PC-9 (cell line): ENCODE data around the gene PRR7. TPM values are rescaled to one million over a fixed set of nuclear protein-coding genes. Genes with fewer than 3 reads are reported as not detected.

Experiments used
- BruUV-seq: library from RNA; stranded (reverse); fragments of 400-500 nt; replicated peaks from 2 replicates; lab custom pipeline; 2021; lab: Mats Ljungman, UMichigan
- CTCF ChIA-PET: fragments of 300-600 bp; sonication (Branson Sonifier 250); formaldehyde crosslinking; loops from one replicate; lab custom pipeline; 2022; ENCODE audit warnings: antibody characterized with exemption; lab: Charles Lee
- POLR2A ChIA-PET: fragments of 300-600 bp; sonication (Branson Sonifier 250); formaldehyde crosslinking; loops from one replicate; lab custom pipeline; 2022; ENCODE audit warnings: antibody characterized with exemption; ENCODE audit not compliant: unreplicated experiment; lab: Charles Lee
- DNase-seq, 2 experiments: peaks; one replicate each; pipeline versions ENCODE4 v3.0.0 to v3.0.0-alpha.2; 2015 to 2022; ENCODE audit warnings: mixed read lengths in 1 of 2
- H2AFZ ChIP-seq: fragments of 200-600 bp; sonication (generic); 2 replicates; pipeline ENCODE4 v1.8.1; 2017; ENCODE audit warnings: antibody characterized with exemption
- H3F3A ChIP-seq: fragments of 200-600 bp; sonication (generic); 2 replicates; pipeline ENCODE4 v1.8.1; 2017; ENCODE audit warnings: antibody characterized with exemption, mild to moderate bottlenecking, low read depth; ENCODE audit not compliant: insufficient read depth
- H3K27ac ChIP-seq: fragments of 200-600 bp; sonication (generic); 2 replicates; pipeline ENCODE4 v1.6.1; 2016; ENCODE audit warnings: mixed run types
- H3K27me3 ChIP-seq: fragments of 200-600 bp; sonication (generic); 2 replicates; pipeline ENCODE4 v1.6.1; 2016; ENCODE audit warnings: low read depth, mixed run types; ENCODE audit not compliant: insufficient read depth
- H3K36me3 ChIP-seq: fragments of 200-600 bp; sonication (generic); 2 replicates; pipeline ENCODE4 v1.6.1; 2016; ENCODE audit warnings: low read depth, mixed run types
- H3K4me1 ChIP-seq: fragments of 200-600 bp; sonication (generic); replicated peaks from 2 replicates; pipeline ENCODE4 v1.6.1; 2016; ENCODE audit warnings: mixed run types; ENCODE audit not compliant: insufficient read depth
- H3K4me2 ChIP-seq: fragments of 200-600 bp; sonication (generic); 2 replicates; pipeline ENCODE4 v1.6.1; 2017; ENCODE audit warnings: mixed run types
- H3K4me3 ChIP-seq: fragments of 200-600 bp; sonication (generic); 2 replicates; pipeline ENCODE4 v1.6.1; 2016; ENCODE audit warnings: mixed run types
- H3K79me2 ChIP-seq: fragments of 200-600 bp; sonication (generic); 2 replicates; pipeline ENCODE4 v1.6.1; 2017; ENCODE audit warnings: low read depth, mixed run types
- H3K9me2 ChIP-seq: fragments of 200-600 bp; sonication (generic); 2 replicates; pipeline ENCODE4 v1.8.1; 2017; ENCODE audit warnings: mild to moderate bottlenecking; ENCODE audit not compliant: insufficient read depth
- H3K9me3 ChIP-seq: fragments of 200-600 bp; sonication (generic); 2 replicates; pipeline ENCODE4 v1.8.1; 2016; ENCODE audit warnings: low read depth; ENCODE audit not compliant: insufficient read depth
- H4K20me1 ChIP-seq: fragments of 200-600 bp; sonication (generic); 2 replicates; pipeline ENCODE4 v1.8.1; 2017; ENCODE audit not compliant: insufficient read depth
- EZH2 ChIP-seq: fragments of 200-600 bp; sonication (generic); IDR thresholded peaks from 2 replicates; pipeline ENCODE4 v1.8.0; 2017; ENCODE audit warnings: antibody characterized with exemption, low read depth
- intact Hi-C: fragments of 100-400 bp; cut with micrococcal nuclease; formaldehyde crosslinking; loops from one replicate; pipeline ENCODE4 v1.10.0; 2022; ENCODE audit not compliant: unreplicated experiment
- total RNA-seq: library from RNA; stranded (reverse); gene quantifications from 2 replicates; pipeline ENCODE4 v1.2.3, GENCODE V29; 2021
- TF ChIP-seq, protein P1 (sequence below): fragments of 200-600 bp; sonication (generic); conservative IDR thresholded peaks from 2 replicates; pipeline ENCODE4 v1.6.1; 2017; ENCODE audit warnings: mixed run types, antibody characterized with exemption, mild to moderate bottlenecking, moderate library complexity

Gene PRR7
- total RNA-seq, 1 experiment from 2014 or later: 22.2 TPM

GRCh38 chr5:177456976-177457851 is 10.6 kb downstream of the PRR7 start:
- no peak overlapping the region for H3K27ac ChIP-seq
- H3K9me3 ChIP-seq: no peaks in the 10 kb centered on the region
- no peak overlapping the region for H2AFZ ChIP-seq
- H3K27me3 ChIP-seq: no peaks in the 10 kb centered on the region
- no peaks in the 10 kb centered on the region for H3K36me3 ChIP-seq
- intact Hi-C loops: loop anchor here (1.0 to 2.0 kb wide), 2 partner anchors 14 to 40 kb away; partner anchors contain the start of gene PDLIM7
- POLR2A ChIA-PET: interaction anchor here (0.5 to 0.6 kb wide), 3 partner anchors 93 to 126 kb away, joined by 6 to 8 read pairs (median 6); no protein-coding TSS in a partner anchor
- CTCF ChIA-PET: interaction anchor here (0.6 to 1.5 kb wide), 9 partner anchors 9 to 764 kb away, joined by 3 to 12 read pairs (median 3); partner anchors contain the start of gene PDLIM7
- H3K4me2 ChIP-seq: no peak overlapping the region
- no peak overlapping the region for H3K4me3 ChIP-seq
- TF ChIP-seq, protein P1, sequence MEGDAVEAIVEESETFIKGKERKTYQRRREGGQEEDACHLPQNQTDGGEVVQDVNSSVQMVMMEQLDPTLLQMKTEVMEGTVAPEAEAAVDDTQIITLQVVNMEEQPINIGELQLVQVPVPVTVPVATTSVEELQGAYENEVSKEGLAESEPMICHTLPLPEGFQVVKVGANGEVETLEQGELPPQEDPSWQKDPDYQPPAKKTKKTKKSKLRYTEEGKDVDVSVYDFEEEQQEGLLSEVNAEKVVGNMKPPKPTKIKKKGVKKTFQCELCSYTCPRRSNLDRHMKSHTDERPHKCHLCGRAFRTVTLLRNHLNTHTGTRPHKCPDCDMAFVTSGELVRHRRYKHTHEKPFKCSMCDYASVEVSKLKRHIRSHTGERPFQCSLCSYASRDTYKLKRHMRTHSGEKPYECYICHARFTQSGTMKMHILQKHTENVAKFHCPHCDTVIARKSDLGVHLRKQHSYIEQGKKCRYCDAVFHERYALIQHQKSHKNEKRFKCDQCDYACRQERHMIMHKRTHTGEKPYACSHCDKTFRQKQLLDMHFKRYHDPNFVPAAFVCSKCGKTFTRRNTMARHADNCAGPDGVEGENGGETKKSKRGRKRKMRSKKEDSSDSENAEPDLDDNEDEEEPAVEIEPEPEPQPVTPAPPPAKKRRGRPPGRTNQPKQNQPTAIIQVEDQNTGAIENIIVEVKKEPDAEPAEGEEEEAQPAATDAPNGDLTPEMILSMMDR: peak; percentile 68
- no peak for TF ChIP-seq EZH2
- H3K9me2 ChIP-seq: no peaks in the 10 kb centered on the region
- H3K4me1 ChIP-seq: 0 out of 2 replicates have a peak, but pooled peaks cover 5% of the 10 kb centered on the region
- no TSS peak for BruUV-seq
- H3F3A ChIP-seq: peaks cover 19% of the 10 kb centered on the region; the same call in 1 of the 2 replicates
- H3K79me2 ChIP-seq: no peaks in the 10 kb centered on the region
- DNase-seq: peak; percentile 84 to 95
- H4K20me1 ChIP-seq: peaks cover 23% of the 10 kb centered on the region

DNA sequence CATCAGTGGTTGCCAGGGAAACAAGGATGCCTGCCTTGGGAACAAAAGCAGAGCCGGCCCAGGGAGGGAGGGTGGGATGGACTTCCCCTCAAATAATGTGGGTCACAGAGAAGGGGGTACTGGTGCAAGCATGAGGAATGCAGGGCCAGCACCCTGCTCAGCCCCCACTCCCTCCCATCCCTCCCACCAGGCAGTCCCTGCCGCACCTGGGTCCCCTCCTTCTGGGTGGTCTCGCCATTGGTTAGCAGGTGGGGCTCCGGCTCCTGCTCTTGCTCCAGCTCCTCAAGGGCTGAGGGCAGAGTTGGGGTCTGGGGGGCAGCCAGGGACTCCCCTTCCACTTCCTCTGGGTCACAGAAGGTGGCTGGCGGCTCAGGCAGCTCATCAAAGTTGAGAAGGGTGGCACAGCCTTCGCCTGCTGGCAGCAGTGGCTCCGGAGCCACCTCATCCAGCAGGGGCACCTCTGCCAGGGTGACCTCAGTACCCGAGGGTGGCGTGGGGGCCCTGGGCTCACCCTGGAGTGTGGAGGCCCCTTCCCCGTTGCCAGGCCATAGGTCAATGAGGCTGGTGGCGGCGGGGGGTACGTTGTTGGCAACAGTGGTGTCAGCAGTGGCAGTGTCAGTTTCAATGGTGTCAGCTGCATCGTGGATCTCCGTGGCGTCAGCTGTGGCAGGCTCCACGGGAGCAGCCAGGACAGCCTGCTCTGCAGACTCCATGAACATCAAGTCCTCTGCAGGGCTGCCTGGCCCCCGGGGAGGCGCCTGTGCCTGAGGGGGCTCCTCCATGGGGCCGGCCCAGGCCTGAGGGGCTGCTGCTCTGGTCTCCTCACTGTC is 11.5 kb downstream of the PRR7 start:
- Histone ChIP-seq H3K4me3 (no peak overlapping the region), H3K27me3 (no peaks in the 10 kb centered on the region), H3K4me2 (no peak overlapping the region), H3F3A (peaks cover 14% of the 10 kb centered on the region; the same call in 1 of the 2 replicates), H3K9me2 (no peaks in the 10 kb centered on the region), H2AFZ (no peak overlapping the region), H3K9me3 (no peaks in the 10 kb centered on the region), H3K27ac (no peak overlapping the region), H3K79me2 (no peaks in the 10 kb centered on the region), H4K20me1 (peaks cover 23% of the 10 kb centered on the region), H3K36me3 (no peaks in the 10 kb centered on the region), H3K4me1 (0 out of 2 replicates have a peak, but pooled peaks cover 5% of the 10 kb centered on the region)
- CTCF ChIA-PET: interaction anchor here (0.6 to 1.5 kb wide), 9 partner anchors 10 to 764 kb away, joined by 3 to 12 read pairs (median 3); partner anchors contain the start of gene PDLIM7
- intact Hi-C loops: loop anchor here (2.0 kb wide), 1 partner anchor 13 kb away; no protein-coding TSS in a partner anchor
- TF ChIP-seq, protein P1: no peak; the same call in 1 of the 2 replicates
- TF ChIP-seq EZH2: no peak
- DNase-seq: no peak
- POLR2A ChIA-PET: interaction anchor here (0.6 kb wide), 2 partner anchors 100 to 127 kb away, joined by 6 read pairs; no protein-coding TSS in a partner anchor
- TSS peak; percentile 23 for BruUV-seq
